H1 (cell line): ENCODE data around the gene MACROD2. TPM values are rescaled to one million over a fixed set of nuclear protein-coding genes. Genes with fewer than 3 reads are reported as not detected.

Source experiments
- CTCF ChIA-PET: fragments of 300-600 bp; sonication (Branson Sonifier 250); formaldehyde crosslinking; loops from one replicate; lab custom pipeline; 2021; ENCODE audit not compliant: partially characterized antibody; lab: Charles Lee
- POLR2A ChIA-PET: fragments of 300-600 bp; sonication (Branson Sonifier 250); formaldehyde crosslinking; loops from one replicate; lab custom pipeline; 2021; ENCODE audit warnings: inconsistent platforms; ENCODE audit not compliant: partially characterized antibody; lab: Charles Lee
- DNase-seq, 2 experiments: peaks; one replicate each; pipeline versions ENCODE4 v3.0.0 to v3.0.0-alpha.2; 2010 to 2022; ENCODE audit warnings: low spot score in 2 of 2, low read depth in 1 of 2, mixed read lengths in 1 of 2
- FAIRE-seq: peaks from 2 replicates; lab custom pipeline; 2011; peaks lifted over from hg19 to GRCh38; lab: Jason Lieb, UNC
- H2AFZ ChIP-seq: 2 replicates; pipeline ENCODE4 v1.8.1; 2012; ENCODE audit warnings: low read length, inconsistent platforms
- H2AK5ac ChIP-seq: 2 replicates; pipeline ENCODE4 v1.6.1; 2013; ENCODE audit warnings: low read depth, low read length
- H2BK120ac ChIP-seq: replicated peaks from 2 replicates; pipeline ENCODE3; 2013; ENCODE audit warnings: low read depth, low read length, inconsistent platforms
- H2BK12ac ChIP-seq: 2 replicates; pipeline ENCODE4 v1.6.1; 2013; ENCODE audit warnings: low read depth, low read length
- H2BK15ac ChIP-seq: 2 replicates; pipeline ENCODE4 v1.6.1; 2013; ENCODE audit warnings: low read length
- H2BK20ac ChIP-seq: 2 replicates; pipeline ENCODE4 v1.6.1; 2013; ENCODE audit warnings: low read length
- H2BK5ac ChIP-seq: 2 replicates; pipeline ENCODE4 v1.6.1; 2013; ENCODE audit warnings: low read depth, low read length
- H3K14ac ChIP-seq: 2 replicates; pipeline ENCODE4 v1.6.1; 2013; ENCODE audit warnings: inconsistent platforms; ENCODE audit not compliant: insufficient read length
- H3K18ac ChIP-seq: 2 replicates; pipeline ENCODE4 v1.6.1; 2013; ENCODE audit warnings: low read length; ENCODE audit errors: extremely low read depth
- H3K23ac ChIP-seq: 2 replicates; pipeline ENCODE4 v1.6.1; 2013; ENCODE audit warnings: inconsistent platforms; ENCODE audit not compliant: insufficient read length
- H3K23me2 ChIP-seq: 2 replicates; pipeline ENCODE4 v1.6.1; 2013; ENCODE audit warnings: low read depth, low read length
- H3K27ac ChIP-seq: 2 replicates; pipeline ENCODE4 v1.6.1; 2011; ENCODE audit warnings: low read depth, low read length, inconsistent platforms
- H3K27me3 ChIP-seq, 4 experiments: replicated peaks in 1 of 4; 1 replicate in 1 of 4; 2 replicates in 3 of 4; pipeline versions ENCODE4 v1.6.1 to v1.8.1; 2011 to 2013; ENCODE audit warnings: low read length in 3 of 4, mild to moderate bottlenecking in 3 of 4, inconsistent platforms in 2 of 4, mixed read lengths in 2 of 4, moderate library complexity in 1 of 4; ENCODE audit not compliant: control insufficient read depth in 3 of 4, insufficient read depth in 3 of 4; ENCODE audit errors: extremely low read depth in 1 of 4
- H3K36me3 ChIP-seq, 4 experiments: 2 replicates each; pipeline versions ENCODE4 v1.6.1 to v1.8.1; 2011 to 2013; ENCODE audit warnings: mild to moderate bottlenecking in 4 of 4, low read length in 3 of 4, moderate library complexity in 2 of 4, control low read depth in 1 of 4, inconsistent platforms in 1 of 4; ENCODE audit not compliant: insufficient read depth in 4 of 4, control insufficient read depth in 2 of 4
- H3K4ac ChIP-seq: replicated peaks from 2 replicates; pipeline ENCODE3; 2013; ENCODE audit warnings: low read length, low read depth, mixed read lengths, inconsistent platforms; ENCODE audit not compliant: insufficient read length
- H3K4me1 ChIP-seq, 4 experiments: replicated peaks in 1 of 4; 1 replicate in 1 of 4; 2 replicates in 3 of 4; pipeline versions ENCODE4 v1.6.1 to v1.8.1; 2011 to 2013; ENCODE audit warnings: low read length in 3 of 4, inconsistent platforms in 2 of 4, mixed read lengths in 1 of 4; ENCODE audit not compliant: insufficient read depth in 4 of 4, control insufficient read depth in 3 of 4
- H3K4me2 ChIP-seq, 2 experiments: 2 replicates each; pipeline versions ENCODE4 v1.6.1 to v1.8.1; 2011 to 2013; ENCODE audit warnings: low read depth in 2 of 2, low read length in 2 of 2, control low read depth in 1 of 2, inconsistent platforms in 1 of 2, mild to moderate bottlenecking in 1 of 2; ENCODE audit not compliant: insufficient read depth in 1 of 2
- H3K4me3 ChIP-seq, 4 experiments: fragments of 200-600, 300-600 bp in 1 of 4; sonication (generic), shearing (Covaris generic), sonication (Bioruptor Twin) in 1 of 4; 2 replicates each; pipeline versions ENCODE4 v1.5.1 to v1.8.1; 2011 to 2016; ENCODE audit warnings: low read length in 4 of 4, low read depth in 3 of 4, control low read depth in 2 of 4, inconsistent platforms in 2 of 4, mild to moderate bottlenecking in 2 of 4, mixed read lengths in 1 of 4, moderate library complexity in 1 of 4; ENCODE audit not compliant: insufficient read depth in 2 of 4; ENCODE audit errors: extremely low read depth in 1 of 4
- H3K56ac ChIP-seq: replicated peaks from 2 replicates; pipeline ENCODE3; 2013; ENCODE audit warnings: low read depth, mild to moderate bottlenecking, mixed read lengths, low read length, inconsistent platforms; ENCODE audit not compliant: insufficient read length
- H3K79me1 ChIP-seq: 2 replicates; pipeline ENCODE4 v1.6.1; 2013; ENCODE audit warnings: low read depth, low read length, control low read depth
- H3K79me2 ChIP-seq, 2 experiments: 2 replicates each; pipeline versions ENCODE4 v1.6.1 to v1.8.1; 2012 to 2013; ENCODE audit warnings: low read length in 2 of 2, mild to moderate bottlenecking in 2 of 2, inconsistent platforms in 1 of 2; ENCODE audit not compliant: insufficient read depth in 2 of 2, control insufficient read depth in 1 of 2
- H3K9ac ChIP-seq, 4 experiments: replicated peaks in 1 of 4; 1 replicate in 1 of 4; 2 replicates in 3 of 4; pipeline versions ENCODE4 v1.6.1 to v1.8.1; 2011 to 2013; ENCODE audit warnings: low read depth in 3 of 4, low read length in 3 of 4, control low read depth in 2 of 4, mild to moderate bottlenecking in 2 of 4, moderate library complexity in 2 of 4, inconsistent platforms in 1 of 4; ENCODE audit errors: extremely low read depth in 1 of 4
- H3K9me3 ChIP-seq, 2 experiments: 2 replicates each; pipeline versions ENCODE4 v1.6.1 to v1.8.1; 2012 to 2013; ENCODE audit warnings: mild to moderate bottlenecking in 2 of 2, moderate library complexity in 2 of 2, control low read depth in 1 of 2, inconsistent platforms in 1 of 2, low read depth in 1 of 2, low read length in 1 of 2, mixed read lengths in 1 of 2; ENCODE audit not compliant: insufficient read depth in 2 of 2
- H4K20me1 ChIP-seq, 2 experiments: replicated peaks in 1 of 2; 2 replicates each; pipeline versions ENCODE3 to v1.8.1; 2011 to 2013; ENCODE audit warnings: inconsistent platforms in 2 of 2, low read length in 2 of 2, mild to moderate bottlenecking in 1 of 2; ENCODE audit not compliant: insufficient read depth in 2 of 2, control insufficient read depth in 1 of 2
- H4K5ac ChIP-seq: 2 replicates; pipeline ENCODE4 v1.6.1; 2013; ENCODE audit warnings: low read length, low read depth, mixed read lengths, inconsistent platforms; ENCODE audit not compliant: insufficient read length
- H4K8ac ChIP-seq: 2 replicates; pipeline ENCODE4 v1.8.0; 2013; ENCODE audit warnings: mild to moderate bottlenecking, moderate library complexity, low read length, inconsistent platforms; ENCODE audit not compliant: insufficient read depth; ENCODE audit errors: extremely low read depth
- H4K91ac ChIP-seq: replicated peaks from 2 replicates; pipeline ENCODE3; 2013; ENCODE audit warnings: low read length, mixed read lengths, inconsistent platforms; ENCODE audit not compliant: insufficient read length
- ASH2L ChIP-seq: fragments of 200-600, 300-600 bp; sonication (generic); IDR thresholded peaks from one replicate; pipeline ENCODE4 v1.7.1; 2017; ENCODE audit warnings: low read length
- CTBP2 ChIP-seq: IDR thresholded peaks from 2 replicates; pipeline ENCODE4 v1.7.0; 2011; ENCODE audit warnings: borderline replicate concordance, mild to moderate bottlenecking, moderate library complexity, mixed read lengths, low read length; ENCODE audit not compliant: insufficient read depth, insufficient read length
- EGR1 ChIP-seq: IDR thresholded peaks from 2 replicates; pipeline ENCODE4 v1.6.1; 2011; ENCODE audit warnings: low read depth, low read length, borderline replicate concordance
- EZH2 ChIP-seq: fragments of 200-600 bp; sonication (generic); IDR thresholded peaks from 2 replicates; pipeline ENCODE4 v1.7.1; 2012; ENCODE audit warnings: low read depth, mild to moderate bottlenecking, moderate library complexity, low read length, inconsistent platforms; ENCODE audit not compliant: severe bottlenecking
- JUN ChIP-seq: IDR thresholded peaks from 2 replicates; pipeline ENCODE4 v1.6.1; 2011; ENCODE audit warnings: low read depth, mild to moderate bottlenecking, improper control_type of control experiment, low read length
- MAX ChIP-seq: IDR thresholded peaks from 2 replicates; pipeline ENCODE4 v1.6.1; 2012; ENCODE audit warnings: inconsistent platforms
- POU5F1 ChIP-seq: IDR thresholded peaks from 2 replicates; pipeline ENCODE4 v1.6.1; 2011; ENCODE audit warnings: low read depth, mild to moderate bottlenecking, low read length, moderate library complexity
- RNF2 ChIP-seq: fragments of 200-900, 300-1000 bp; sonication (generic); IDR thresholded peaks from 2 replicates; pipeline ENCODE4 v1.7.1; 2016; ENCODE audit warnings: borderline replicate concordance, low read depth, mild to moderate bottlenecking, antibody characterized with exemption, low read length; ENCODE audit not compliant: poor library complexity, severe bottlenecking; ENCODE audit errors: missing control alignments
- SUZ12 ChIP-seq: fragments of 200-600 bp; sonication (generic); IDR thresholded peaks from 2 replicates; pipeline ENCODE4 v1.6.1; 2012; ENCODE audit warnings: mild to moderate bottlenecking, inconsistent platforms, low read length, moderate library complexity, mixed read lengths
- TCF12 ChIP-seq: IDR thresholded peaks from 2 replicates; pipeline ENCODE4 v1.6.1; 2011; ENCODE audit warnings: low read depth, mild to moderate bottlenecking, low read length
- TEAD4 ChIP-seq: IDR thresholded peaks from 2 replicates; pipeline ENCODE4 v1.6.1; 2012; ENCODE audit warnings: low read depth, low read length, inconsistent platforms, mixed read lengths
- USF2 ChIP-seq: IDR thresholded peaks from 2 replicates; pipeline ENCODE4 v1.6.1; 2011; ENCODE audit warnings: low read length, improper control_type of control experiment
- WGBS, 2 experiments: shearing (Covaris generic) in 1 of 2; methylation state at CpG; one replicate each; pipeline versions ENCODE4 v1.1.6 to v1.1.7; 2013 to 2015; ENCODE audit warnings: low lambda C conversion rate in 2 of 2, mixed read lengths in 2 of 2, inconsistent platforms in 1 of 2, low coverage in 1 of 2, missing lambda C conversion rate in 1 of 2; ENCODE audit not compliant: insufficient replicate concordance in 2 of 2, insufficient coverage in 1 of 2, insufficient read length in 1 of 2; ENCODE audit errors: extremely low coverage in 1 of 2, missing lambda C conversion rate in 1 of 2; 5-methylcytosine and 5-hydroxymethylcytosine counted together
- polyA plus RNA-seq, 7 experiments: library from polyadenylated mRNA; depleted of rRNA in 3 of 7; stranded (reverse) in 5 of 7; unstranded in 2 of 7; fragments of >200 nt in 5 of 7; fragments of 200-250 nt in 2 of 7; gene quantifications; 1 replicate in 5 of 7; 2 replicates in 1 of 7; 4 replicates in 1 of 7; pipeline versions ENCODE4 v1.2.1 to v1.2.3, GENCODE V29; 2011 to 2013; ENCODE audit warnings: missing spikeins in 2 of 7, mixed read lengths in 2 of 7
- total RNA-seq: library from RNA; stranded (reverse); fragmentation: NEBNext Ultra II Directional; extraction: Animal tissue kit (Norgen Biotek cat#: 25700); gene quantifications from 2 replicates; pipeline ENCODE4 v1.2.1, GENCODE V29; 2021

The MACROD2 gene
- total and polyA plus RNA-seq, 2 of the 8 experiments (the other 6 are each of a cell fraction or from before 2014, with no cell fraction given) = 0.70 to 3.9 TPM

- CTCF ChIA-PET = interaction anchor here (0.7 to 2.1 kb wide), 4 partner anchors 119 to 591 kb away, joined by 3 to 7 read pairs (median 4); no protein-coding TSS in a partner anchor
- Histone ChIP-seq H3K4me2 (no peak overlapping the region; a peak in 1 of 4 replicates), H2AFZ (no peak overlapping the region)
- TF ChIP-seq SUZ12 (no peak), ASH2L (no peak), EZH2 (no peak), TEAD4 (no peak), CTBP2 (no peak), POU5F1 (no peak), TCF12 (no peak), USF2 (no peak), JUN (no peak), RNF2 (no peak), EGR1 (no peak), MAX (no peak)
Measured at GRCh38 chr20:14333721-14334120, 338.4 kb downstream of the MACROD2 start.

More at GRCh38 chr20:14333721-14334120, 338.4 kb downstream of the MACROD2 start:
- Histone ChIP-seq H2BK15ac (no peak overlapping the region), H2BK5ac (no peak overlapping the region), H2BK120ac (no peak overlapping the region), H3K9ac (no peak overlapping the region), H3K18ac (no peak overlapping the region), H2AK5ac (no peak overlapping the region), H4K91ac (no peak overlapping the region), H3K9me3 (no peaks in the 10 kb centered on the region), H3K14ac (no peak overlapping the region), H3K4ac (no peak overlapping the region), H3K27ac (no peak overlapping the region), H2BK20ac (no peak overlapping the region), H3K23ac (no peak overlapping the region), H3K27me3 (no peaks in the 10 kb centered on the region), H3K56ac (no peak overlapping the region), H4K20me1 (no peaks in the 10 kb centered on the region), H2BK12ac (no peak overlapping the region), H3K4me1 (peaks cover 0 to 14% (median 4%) of the 10 kb centered on the region in 4 experiments; a peak in 3 of 7 replicates), H3K79me1 (no peaks in the 10 kb centered on the region), H3K4me3 (no peak overlapping the region), H4K8ac (no peak overlapping the region), H3K23me2 (no peaks in the 10 kb centered on the region), H3K36me3 (no peaks in the 10 kb centered on the region), H3K79me2 (no peaks in the 10 kb centered on the region), H4K5ac (no peak overlapping the region)
- POLR2A ChIA-PET = no interaction called here
- FAIRE-seq (no peak), DNase-seq (no peak)
- WGBS, 2 experiments = 89% methylated on average over 3 of the region's 3 CpGs; no CpG with 5 or more reads in 1 of the 2 experiments
